ENCODE measurements around the gene BBIP1. TPM values are rescaled to one million over a fixed set of nuclear protein-coding genes. Genes with fewer than 3 reads are reported as not detected.
A peak's percentile ranks its signal among the peaks of the same experiment; 100 is the strongest.
"Not testable (repeated sequence)": the region's sequence is repeated elsewhere in the genome, so short reads cannot be mapped to it uniquely, and the experiment has no call there.

BBIP1 gene
- total and polyA plus RNA-seq, 4 experiments from 2014 or later, result 24.4 to 46.8 (median 35.7) TPM

- intact Hi-C loops (cut with micrococcal nuclease), result loop anchor here (1.0 to 2.0 kb wide), 8 partner anchors 7 to 125 kb away; partner anchors contain the start of genes BBIP1 and SHOC2
- POLR2A ChIA-PET (ENCODE audit: partially characterized antibody), result interaction anchor here (0.6 to 4.1 kb wide), 26 partner anchors 9 to 199 kb away, joined by 3 to 214 read pairs (median 4); partner anchors contain the start of genes BBIP1 and SHOC2
- H3K4me3 Mint-ChIP-seq, result peak within 1 kb of the TSS; percentile 96 to 99 (median 96)
- H3K36me3 Mint-ChIP-seq, result peaks cover 5 to 35% of the 10 kb centered on the region in 2 donors
- Histone ChIP-seq H3K9me3 (ENCODE audit: control insufficient read depth in 1 of 2, low read length in 2 of 2) (no peaks in the 10 kb centered on the region), H3K36me3 (ENCODE audit: insufficient read depth, low read length) (no peaks in the 10 kb centered on the region), H3K4me1 (ENCODE audit: insufficient read depth, low read length) (peaks cover 78% of the 10 kb centered on the region), H3K4me3 (ENCODE audit: low read length in 2 of 2) (peak within 1 kb of the TSS; percentile 67 to 95), H3K27ac (ENCODE audit: low read depth, low read length) (peak within 1 kb of the TSS; percentile 98), H3K27me3 (ENCODE audit: insufficient read depth, low read length) (no peaks in the 10 kb centered on the region)
- peak; percentile 89 to 96 (median 92) for DNase-seq
- H3K4me1 Mint-ChIP-seq, result peaks cover 44 to 86% (median 62%) of the 10 kb centered on the region in 4 donors
- H3K27me3 Mint-ChIP-seq, result no peaks in the 10 kb centered on the region
- CTCF ChIA-PET (ENCODE audit: partially characterized antibody), result interaction anchor here (0.6 to 2.9 kb wide), 11 partner anchors 9 to 126 kb away, joined by 3 to 29 read pairs (median 4); no protein-coding TSS in a partner anchor
- H3K9me3 Mint-ChIP-seq, result peaks cover 0 to 3% (median 0%) of the 10 kb centered on the region in 8 donors
- peak within 1 kb of the TSS; percentile 91 to 100 (median 99) for H3K27ac Mint-ChIP-seq
These were observed 47.5 kb downstream of the BBIP1 start, which contains the start of gene PDCD4 for GRCh38 chr10:110871298-110872084. Gene PDCD4 (plus strand): TSS chr10:110871928. CDS start chr10:110876028, 4,100 bp downstream.

- H3K36me3 ChIP-seq (ENCODE audit: insufficient read depth, low read length), result no peaks in the 10 kb centered on the region
- no peaks in the 10 kb centered on the region for H3K9me3 ChIP-seq (ENCODE audit: control insufficient read depth in 1 of 2, low read length in 2 of 2)
- Mint-ChIP-seq H3K4me3 (peak overlapping the region; percentile 96 to 99 (median 96)), H3K4me1 (peaks cover 50 to 87% (median 65%) of the 10 kb centered on the region in 4 donors), H3K27ac (peak overlapping the region; percentile 91 to 100 (median 99)), H3K36me3 (peaks cover 5 to 30% of the 10 kb centered on the region in 2 donors), H3K9me3 (peaks cover 0 to 3% (median 0%) of the 10 kb centered on the region in 8 donors), H3K27me3 (no peaks in the 10 kb centered on the region)
- DNase-seq, result peak in 1 of 5 donors; percentile 41
- ChIA-PET CTCF (ENCODE audit: partially characterized antibody) (interaction anchor here (0.7 to 2.9 kb wide), 9 partner anchors 8 to 125 kb away, joined by 3 to 29 read pairs (median 4); no protein-coding TSS in a partner anchor), POLR2A (ENCODE audit: partially characterized antibody) (interaction anchor here (0.6 to 5.7 kb wide), 20 partner anchors 9 to 199 kb away, joined by 3 to 214 read pairs (median 5); partner anchors contain the start of genes BBIP1 and SHOC2)
- intact Hi-C loops (cut with micrococcal nuclease), result loop anchor here (1.0 kb wide), 1 partner anchor 11 kb away; no protein-coding TSS in a partner anchor
- H3K4me1 ChIP-seq (ENCODE audit: insufficient read depth, low read length), result peaks cover 78% of the 10 kb centered on the region
- H3K27me3 ChIP-seq (ENCODE audit: insufficient read depth, low read length), result no peaks in the 10 kb centered on the region
- peak overlapping the region; percentile 98 for H3K27ac ChIP-seq (ENCODE audit: low read depth, low read length)
- H3K4me3 ChIP-seq (ENCODE audit: low read length in 2 of 2), result peak overlapping the region; percentile 67 to 95
These were observed 48.1 kb downstream of the BBIP1 start for GRCh38 chr10:110870823-110871297.

GRCh38 chr10:110868981-110869380 is 50.0 kb downstream of the BBIP1 start:
- Mint-ChIP-seq H3K27me3 (no peaks in the 10 kb centered on the region), H3K27ac (peak overlapping the region; percentile 91 to 100 (median 99)), H3K4me1 (peaks cover 65 to 90% (median 72%) of the 10 kb centered on the region in 4 donors), H3K4me3 (peak overlapping the region; percentile 79 to 99 (median 96)), H3K36me3 (peaks cover 5 to 23% of the 10 kb centered on the region in 2 donors), H3K9me3 (peaks cover 0 to 3% (median 0%) of the 10 kb centered on the region in 8 donors)
- Histone ChIP-seq H3K27ac (ENCODE audit: low read depth, low read length) (peak overlapping the region; percentile 98), H3K9me3 (ENCODE audit: control insufficient read depth in 1 of 2, low read length in 2 of 2) (no peaks in the 10 kb centered on the region), H3K4me1 (ENCODE audit: insufficient read depth, low read length) (peaks cover 78% of the 10 kb centered on the region), H3K36me3 (ENCODE audit: insufficient read depth, low read length) (no peaks in the 10 kb centered on the region), H3K27me3 (ENCODE audit: insufficient read depth, low read length) (no peaks in the 10 kb centered on the region), H3K4me3 (ENCODE audit: low read length in 2 of 2) (peak overlapping the region in 1 of 2 donors; percentile 28)
- intact Hi-C loops (cut with micrococcal nuclease), result no loop called here
- ChIA-PET CTCF (ENCODE audit: partially characterized antibody) (interaction anchor here (0.9 to 1.0 kb wide), 2 partner anchors 8 to 123 kb away, joined by 3 to 5 read pairs; no protein-coding TSS in a partner anchor), POLR2A (ENCODE audit: partially characterized antibody) (interaction anchor here (1.1 to 5.7 kb wide), 11 partner anchors 10 to 66 kb away, joined by 3 to 112 read pairs (median 7); no protein-coding TSS in a partner anchor)
- peak; percentile 67 to 83 (median 71) for DNase-seq

GRCh38 chr10:110867807-110868465 is 51.0 kb downstream of the BBIP1 start:
- H3K27me3 ChIP-seq (ENCODE audit: insufficient read depth, low read length), result no peaks in the 10 kb centered on the region
- no peaks in the 10 kb centered on the region for H3K36me3 ChIP-seq (ENCODE audit: insufficient read depth, low read length)
- Mint-ChIP-seq H3K4me3 (peak overlapping the region in 7 of 8 donors; percentile 19 to 99 (median 96)), H3K4me1 (peaks cover 73 to 95% (median 80%) of the 10 kb centered on the region in 4 donors), H3K27me3 (no peaks in the 10 kb centered on the region), H3K27ac (peak overlapping the region; percentile 91 to 100 (median 99)), H3K9me3 (peaks cover 0 to 3% (median 0%) of the 10 kb centered on the region in 8 donors), H3K36me3 (peaks cover 5 to 16% of the 10 kb centered on the region in 2 donors)
- H3K9me3 ChIP-seq (ENCODE audit: control insufficient read depth in 1 of 2, low read length in 2 of 2), result no peaks in the 10 kb centered on the region
- no peak for DNase-seq
- H3K4me3 ChIP-seq (ENCODE audit: low read length in 2 of 2), result no peak overlapping the region
- intact Hi-C loops (cut with micrococcal nuclease), result no loop called here
- peak overlapping the region; percentile 98 for H3K27ac ChIP-seq (ENCODE audit: low read depth, low read length)
- CTCF ChIA-PET (ENCODE audit: partially characterized antibody), result interaction anchor here (0.9 to 2.7 kb wide), 7 partner anchors 8 to 122 kb away, joined by 3 to 22 read pairs (median 6); no protein-coding TSS in a partner anchor
- POLR2A ChIA-PET (ENCODE audit: partially characterized antibody), result interaction anchor here (0.8 to 5.7 kb wide), 15 partner anchors 9 to 660 kb away, joined by 3 to 112 read pairs (median 5); partner anchors contain the start of genes BBIP1 and SHOC2
- peaks cover 86% of the 10 kb centered on the region for H3K4me1 ChIP-seq (ENCODE audit: insufficient read depth, low read length)

GRCh38 chr10:110867011-110867806 is 51.8 kb downstream of the BBIP1 start:
- peak overlapping the region; percentile 91 to 100 (median 99) for H3K27ac Mint-ChIP-seq
- DNase-seq, result not testable (repeated sequence)
- H3K27ac ChIP-seq (ENCODE audit: low read depth, low read length), result peak overlapping the region; percentile 98

More at GRCh38 chr10:110867011-110867806, 51.8 kb downstream of the BBIP1 start:
- H3K9me3 Mint-ChIP-seq; H3K27me3 Mint-ChIP-seq; H3K4me3 ChIP-seq (ENCODE audit: low read length in 2 of 2); H3K36me3 ChIP-seq (ENCODE audit: insufficient read depth, low read length); H3K9me3 ChIP-seq (ENCODE audit: control insufficient read depth in 1 of 2, low read length in 2 of 2); intact Hi-C loops (cut with micrococcal nuclease); H3K27me3 ChIP-seq (ENCODE audit: insufficient read depth, low read length): not testable (repeated sequence)
- ChIA-PET POLR2A (ENCODE audit: partially characterized antibody) (interaction anchor here (0.8 to 5.7 kb wide), 15 partner anchors 8 to 659 kb away, joined by 3 to 112 read pairs (median 5); partner anchors contain the start of genes BBIP1 and SHOC2), CTCF (ENCODE audit: partially characterized antibody) (interaction anchor here (0.8 to 2.7 kb wide), 7 partner anchors 9 to 121 kb away, joined by 3 to 22 read pairs (median 6); no protein-coding TSS in a partner anchor)
- Mint-ChIP-seq H3K36me3 (peaks cover 5 to 11% of the 10 kb centered on the region in 2 donors), H3K4me1 (peaks cover 77 to 97% (median 86%) of the 10 kb centered on the region in 4 donors), H3K4me3 (peak overlapping the region; percentile 35 to 99 (median 61))
- peaks cover 93% of the 10 kb centered on the region for H3K4me1 ChIP-seq (ENCODE audit: insufficient read depth, low read length)

All from CD4-positive, alpha-beta memory T cell (primary cell).